NOMO-1 treated with DMSO at 0.1 percent for 48 hours (cell line): ENCODE results near the gene PITPNC1.
"Not testable (repeated sequence)": the region's sequence is repeated elsewhere in the genome, so short reads cannot be mapped to it uniquely, and the experiment has no call there.

Experiments
- DNase-seq: peaks from one replicate; lab custom pipeline; 2025; ENCODE audit not compliant: unreplicated experiment; lab: John Stamatoyannopoulos, UW

The PITPNC1 gene

DNA sequence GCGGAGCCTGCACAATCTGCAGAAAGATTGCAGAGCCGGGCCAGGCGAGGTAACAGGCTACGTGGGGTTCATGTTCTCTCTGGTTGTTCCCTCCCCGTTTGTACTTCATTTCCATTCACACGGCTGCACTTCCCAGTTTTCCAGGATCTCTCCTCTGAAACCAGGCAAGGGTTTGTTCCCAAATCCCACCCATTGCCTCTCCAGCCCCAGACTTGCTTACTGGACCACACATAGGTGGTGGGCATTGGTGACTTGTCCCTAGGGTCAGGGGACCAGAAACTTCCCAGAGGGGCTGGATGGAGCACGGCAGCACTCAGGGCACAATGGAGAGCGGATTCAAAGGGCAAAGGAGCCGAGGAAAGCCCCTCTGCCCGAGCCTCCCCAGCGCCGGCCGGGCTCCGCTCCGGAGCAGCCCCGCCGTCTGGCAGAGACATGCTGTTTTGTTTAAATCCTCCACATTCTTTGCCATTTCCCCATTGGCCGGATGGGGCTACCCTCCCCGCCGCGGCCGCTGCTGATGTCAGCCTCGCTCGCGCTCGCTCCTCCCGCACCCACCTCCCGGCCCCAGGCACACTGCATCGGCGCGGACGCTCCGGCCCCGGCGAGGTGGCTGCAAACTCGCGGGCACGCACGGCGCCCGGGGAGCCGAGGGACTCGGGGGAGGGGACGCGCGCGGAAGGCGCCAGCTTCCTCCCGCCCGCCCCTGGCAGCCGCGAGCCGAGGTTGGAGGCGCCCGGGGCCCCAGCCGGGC is at the start of gene PITPNC1:
Gene PITPNC1 (plus strand): TSS at position 545 of the 751 bp plus-strand sequence.
- peak; percentile 78 for DNase-seq

DNA sequence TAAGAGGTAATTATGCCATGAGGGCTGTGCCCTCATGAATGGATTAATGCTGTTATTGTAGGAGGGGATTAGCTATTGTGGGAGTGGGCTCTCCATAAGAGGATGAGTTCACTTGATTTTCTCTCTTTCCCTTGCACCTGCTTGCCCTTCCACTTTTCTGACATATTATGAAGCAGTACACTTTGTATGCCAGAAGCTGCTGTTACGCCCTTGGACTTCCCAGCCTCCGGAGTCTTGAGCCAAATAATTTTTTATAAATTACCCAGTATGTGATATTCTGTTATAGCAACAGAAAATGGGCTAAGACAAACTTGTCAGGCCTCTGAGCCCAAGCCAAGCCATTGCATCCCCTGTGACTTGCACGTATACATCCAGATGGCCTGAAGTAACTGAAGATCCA is 49.1 kb upstream of the PITPNC1 start:
- DNase-seq: no peak

DNA sequence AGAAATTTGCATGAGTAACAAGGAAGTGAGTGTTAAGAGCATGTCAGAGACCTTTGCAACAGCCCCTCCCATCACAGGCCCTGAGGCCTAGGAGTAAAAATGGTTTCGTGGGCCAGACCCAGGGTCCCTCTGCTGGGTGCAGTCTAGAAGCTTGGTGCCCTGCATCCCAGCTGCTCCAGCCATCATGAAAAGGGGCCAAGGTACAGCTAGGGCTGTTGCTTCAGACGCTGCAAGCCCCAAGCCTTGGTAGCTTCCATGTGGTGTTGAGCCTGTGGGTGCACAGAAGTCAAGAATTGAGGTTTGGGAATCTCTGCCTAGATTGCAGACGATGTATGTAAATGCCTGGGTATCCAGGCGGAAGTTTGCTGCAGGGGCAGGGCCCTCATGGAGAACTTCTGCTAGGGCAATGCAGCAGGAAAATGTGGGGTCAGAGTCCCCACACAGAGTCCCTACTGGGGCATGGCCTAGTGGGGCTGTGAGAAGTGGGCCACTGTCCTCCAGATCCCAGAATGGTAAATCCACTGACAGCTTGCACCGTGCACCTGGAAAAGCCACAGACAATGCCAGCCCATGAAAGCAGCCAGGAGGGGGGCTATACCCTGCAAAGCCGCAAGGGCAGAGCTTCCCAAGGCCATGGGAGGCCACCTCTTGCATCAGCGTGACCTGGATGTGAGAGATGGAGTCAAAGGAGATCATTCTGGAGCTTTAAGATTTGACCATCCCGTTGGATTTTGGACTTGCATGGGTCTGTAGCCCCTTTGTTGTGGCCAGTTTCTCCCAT is 45.5 kb upstream of the PITPNC1 start:
- DNase-seq: not testable (repeated sequence)

DNA sequence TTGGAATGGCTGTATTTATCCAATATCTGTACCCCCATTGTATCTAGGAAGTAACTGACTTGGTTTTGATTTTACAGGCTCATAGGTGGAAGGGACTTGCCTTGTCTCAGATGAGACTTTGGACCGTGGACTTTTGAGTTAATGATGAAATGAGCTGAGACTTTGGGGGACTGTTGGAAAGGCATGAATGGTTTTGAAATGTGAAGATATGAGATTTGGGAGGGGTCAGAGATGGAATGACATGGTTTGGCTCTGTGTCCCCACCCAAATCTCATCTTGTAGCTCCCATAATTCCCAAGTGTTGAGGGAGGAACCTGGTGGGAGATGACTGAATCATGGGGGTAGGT is 44.9 kb upstream of the PITPNC1 start:
- DNase-seq: not testable (repeated sequence)

DNA sequence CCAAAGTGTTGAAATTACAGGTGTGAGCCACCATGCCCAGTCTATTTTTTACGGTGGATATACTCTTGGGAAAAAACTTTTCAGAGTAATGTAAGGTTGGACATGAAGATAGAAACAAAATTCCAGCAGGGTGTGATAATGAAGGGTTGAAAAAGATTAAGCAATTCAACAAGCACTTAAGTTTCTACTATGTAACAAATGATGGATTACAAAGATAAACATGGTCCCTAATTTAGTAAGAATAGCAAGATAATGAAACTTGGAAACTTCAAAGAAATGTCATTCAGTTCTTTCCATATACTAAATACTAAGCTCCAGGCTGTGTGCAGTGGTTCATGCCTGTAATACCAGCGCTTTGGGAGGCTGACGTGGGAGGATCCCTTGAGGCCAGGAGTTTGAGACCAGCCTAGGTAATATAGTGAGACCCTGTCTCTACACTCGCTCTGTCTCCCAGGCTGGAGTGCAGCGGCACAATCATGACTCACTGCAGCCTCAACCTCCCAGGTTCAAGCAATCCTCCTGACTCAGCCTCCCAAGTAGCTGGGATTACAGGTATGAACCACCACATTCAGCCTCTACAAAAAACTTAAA is 41.7 kb upstream of the PITPNC1 start:
- no peak for DNase-seq

- DNase-seq: no peak
Measured at GRCh38 chr17:67336859-67337258, 40.2 kb upstream of the PITPNC1 start.

DNA sequence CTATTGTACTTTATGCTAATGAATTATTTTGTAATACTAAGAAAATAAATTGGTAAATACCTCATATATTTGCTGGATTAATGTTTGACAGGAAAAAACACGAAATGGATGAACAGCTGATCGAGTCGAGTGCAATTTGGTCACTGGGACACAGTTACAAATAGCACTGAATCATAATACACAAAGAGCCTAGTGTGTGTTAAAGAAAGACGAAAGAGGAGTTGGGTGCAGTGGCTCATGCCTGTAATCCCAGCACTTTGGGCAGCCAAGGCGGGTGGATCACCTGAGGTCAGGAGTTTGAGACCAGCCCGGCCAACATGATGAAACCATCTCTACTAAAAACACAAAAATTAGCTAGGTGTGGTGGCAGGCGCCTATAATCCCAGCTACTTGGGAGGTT is 38.7 kb upstream of the PITPNC1 start:
- not testable (repeated sequence) for DNase-seq

GRCh38 chr17:67343237-67343636 is 33.8 kb upstream of the PITPNC1 start:
- DNase-seq: no peak

- no peak for DNase-seq
Measured at GRCh38 chr17:67347826-67348225, 29.3 kb upstream of the PITPNC1 start.

DNA sequence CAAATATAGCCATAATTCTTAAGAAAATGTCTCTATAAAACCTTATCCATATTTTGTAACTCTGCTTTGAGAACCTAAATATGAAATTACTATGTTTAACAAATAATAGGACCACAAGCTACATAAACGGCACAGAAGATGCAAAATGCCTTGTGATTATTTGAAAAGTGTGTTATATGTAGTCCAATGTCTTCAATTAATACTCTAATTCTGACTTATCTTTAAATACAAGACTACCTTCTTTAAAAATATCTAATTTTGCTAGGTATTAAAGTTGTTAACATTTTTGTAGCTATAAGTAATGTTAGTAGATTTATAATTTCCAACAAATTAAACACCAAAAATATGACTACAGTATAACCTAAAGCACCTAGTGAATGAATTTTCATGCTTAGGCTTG is 27.7 kb upstream of the PITPNC1 start:
- no peak for DNase-seq

GRCh38 chr17:67353161-67353560 is 23.9 kb upstream of the PITPNC1 start:
- no peak for DNase-seq

- peak; percentile 78 for DNase-seq
Measured at GRCh38 chr17:67353929-67354574, 23.0 kb upstream of the PITPNC1 start.

DNA sequence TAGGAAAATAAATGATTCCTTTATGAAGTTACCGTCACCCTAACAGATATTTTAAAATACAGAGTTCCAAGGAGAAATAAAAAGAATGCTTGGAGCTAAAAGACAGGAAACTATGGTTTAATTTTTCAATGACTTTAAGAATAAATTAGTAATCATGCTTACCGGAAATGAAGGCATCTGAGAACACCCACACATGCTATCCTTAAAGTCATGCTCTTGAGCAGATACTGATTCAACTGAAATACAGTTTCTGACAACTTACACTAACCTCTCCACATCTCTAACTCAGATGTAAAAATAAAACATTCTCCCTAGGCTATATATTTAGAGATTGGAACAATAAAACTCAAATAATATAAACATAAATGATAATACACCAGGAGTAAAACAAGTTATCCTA is 18.5 kb upstream of the PITPNC1 start:
- no peak for DNase-seq

DNA sequence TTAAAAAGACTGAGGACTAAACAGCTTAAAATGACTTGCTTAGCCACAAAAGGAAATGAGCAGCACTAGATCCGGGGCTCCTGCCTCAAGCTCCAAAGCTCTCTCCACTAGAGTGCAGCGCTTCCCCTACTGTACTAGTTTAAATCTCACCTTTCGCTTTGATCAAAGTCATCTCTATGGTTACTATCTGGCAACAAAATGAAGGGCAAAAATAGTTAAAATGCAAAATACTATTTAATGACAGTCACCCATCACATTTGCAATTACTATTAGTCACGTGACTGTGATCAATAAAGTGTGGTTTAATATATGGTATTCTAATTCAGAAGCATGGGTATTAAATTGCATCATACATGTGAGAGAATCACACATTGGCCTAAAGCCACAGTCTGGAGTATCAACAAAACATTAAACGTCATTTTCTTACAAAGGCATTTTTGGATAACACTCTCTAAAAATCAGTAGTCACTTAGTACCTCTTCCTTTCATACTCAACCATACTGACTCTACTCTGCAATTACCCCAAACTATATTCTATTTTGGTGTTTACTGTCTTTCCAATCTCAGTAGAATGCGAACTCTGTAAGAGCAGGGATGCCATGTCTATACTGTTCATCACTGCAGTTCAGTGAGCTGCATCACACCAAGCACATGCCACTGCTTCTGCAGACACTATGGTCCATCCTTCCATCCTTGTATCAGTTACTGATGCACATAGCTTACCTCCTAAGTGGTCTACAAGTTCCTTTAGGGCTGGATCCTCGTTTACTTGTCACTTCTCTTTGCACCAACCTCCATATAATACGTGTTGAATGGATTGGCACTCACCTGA is 16.9 kb upstream of the PITPNC1 start:
- peak; percentile 19 for DNase-seq

DNA sequence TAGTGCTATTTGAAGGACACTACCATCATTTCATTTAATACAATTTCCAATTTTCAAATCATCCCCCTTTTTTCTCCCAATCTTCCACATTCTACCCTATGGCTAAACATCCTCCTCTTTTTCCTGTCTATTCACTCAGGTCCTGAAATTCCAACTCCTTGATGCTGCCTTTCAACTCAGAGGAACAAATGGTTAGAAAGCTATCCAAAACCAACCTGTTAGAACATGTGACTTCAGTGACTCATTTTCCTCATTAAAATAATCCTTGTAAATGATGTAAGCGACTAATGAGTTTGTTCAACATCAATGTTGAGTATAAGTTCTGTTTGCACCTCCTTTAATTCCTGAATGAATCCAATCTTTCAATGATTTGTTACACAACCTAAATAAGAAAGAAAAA is 16.2 kb upstream of the PITPNC1 start:
- DNase-seq: no peak

- DNase-seq: no peak
Measured at GRCh38 chr17:67362173-67362572, 14.9 kb upstream of the PITPNC1 start.

GRCh38 chr17:67364847-67365737 is 12.0 kb upstream of the PITPNC1 start:
- no peak for DNase-seq

- peak; percentile 67 for DNase-seq
Measured at GRCh38 chr17:67365738-67366192, 11.3 kb upstream of the PITPNC1 start.
